Sigmoid colon (tissue), 4 donors: ENCODE data around the gene SLC7A5.
"Not testable (repeated sequence)": the region's sequence is repeated elsewhere in the genome, so short reads cannot be mapped to it uniquely, and the experiment has no call there.

Source experiments
- EP300 ChIP-seq, 4 donors: sonication (generic); formaldehyde crosslinking; IDR thresholded peaks; one replicate each; pipeline ENCODE4 v1.6.1; 2017; ENCODE audit warnings: antibody characterized with exemption in 4 of 4
- POLR2A ChIP-seq, 2 donors: fragments of 450-650 bp; IDR thresholded peaks; one replicate each; pipeline ENCODE4 v1.6.1; 2016; ENCODE audit warnings: antibody characterized with exemption in 2 of 2, mild to moderate bottlenecking in 2 of 2, moderate library complexity in 2 of 2
- POLR2AphosphoS5 ChIP-seq, 4 donors: sonication (generic); formaldehyde crosslinking; IDR thresholded peaks; one replicate each; pipeline ENCODE4 v1.6.1; 2017; ENCODE audit warnings: antibody characterized with exemption in 4 of 4
- TF ChIP-seq, protein P1 (sequence below), 4 experiments: fragments of 450-650 bp in 3 of 4; fragments of 200-600 bp in 1 of 4; IDR thresholded peaks; one replicate each; pipeline ENCODE4 v1.5.1; 2016 to 2019; ENCODE audit warnings: antibody characterized with exemption in 4 of 4, mild to moderate bottlenecking in 3 of 4, moderate library complexity in 2 of 4

GRCh38 chr16:87911106-87911763, 41.9 kb upstream of the SLC7A5 start:
- TF ChIP-seq, protein P1, sequence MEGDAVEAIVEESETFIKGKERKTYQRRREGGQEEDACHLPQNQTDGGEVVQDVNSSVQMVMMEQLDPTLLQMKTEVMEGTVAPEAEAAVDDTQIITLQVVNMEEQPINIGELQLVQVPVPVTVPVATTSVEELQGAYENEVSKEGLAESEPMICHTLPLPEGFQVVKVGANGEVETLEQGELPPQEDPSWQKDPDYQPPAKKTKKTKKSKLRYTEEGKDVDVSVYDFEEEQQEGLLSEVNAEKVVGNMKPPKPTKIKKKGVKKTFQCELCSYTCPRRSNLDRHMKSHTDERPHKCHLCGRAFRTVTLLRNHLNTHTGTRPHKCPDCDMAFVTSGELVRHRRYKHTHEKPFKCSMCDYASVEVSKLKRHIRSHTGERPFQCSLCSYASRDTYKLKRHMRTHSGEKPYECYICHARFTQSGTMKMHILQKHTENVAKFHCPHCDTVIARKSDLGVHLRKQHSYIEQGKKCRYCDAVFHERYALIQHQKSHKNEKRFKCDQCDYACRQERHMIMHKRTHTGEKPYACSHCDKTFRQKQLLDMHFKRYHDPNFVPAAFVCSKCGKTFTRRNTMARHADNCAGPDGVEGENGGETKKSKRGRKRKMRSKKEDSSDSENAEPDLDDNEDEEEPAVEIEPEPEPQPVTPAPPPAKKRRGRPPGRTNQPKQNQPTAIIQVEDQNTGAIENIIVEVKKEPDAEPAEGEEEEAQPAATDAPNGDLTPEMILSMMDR (IDR thresholded peaks at IDR 0.05) = not testable (repeated sequence)
- TF ChIP-seq POLR2A (IDR thresholded peaks at IDR 0.05) = not testable (repeated sequence)
- peak in 2 of 4 donors; percentile 13 to 55 for TF ChIP-seq POLR2AphosphoS5 (IDR thresholded peaks at IDR 0.05)
- TF ChIP-seq EP300 (IDR thresholded peaks at IDR 0.05) = peak in 1 of 4 donors; percentile 50
